Measurements from ENCODE around the gene ANKS4B. TPM values are rescaled to one million over a fixed set of nuclear protein-coding genes. Genes with fewer than 3 reads are reported as not detected.

ANKS4B gene
- total and polyA plus RNA-seq, 2 of the 8 experiments (the other 6 are each of a cell fraction or from before 2014, with no cell fraction given) = 0.06 to 0.15 TPM

Other genes starting within 250 kb of the ANKS4B start
- 0.71 and 0.78 TPM in 2 replicates for gene DNAH3, start 82.9 kb upstream of the ANKS4B start, total RNA-seq (2021; fragmentation: NEBNext Ultra II Directional; extraction: Animal tissue kit (Norgen Biotek cat#: 25700))
- gene DNAH3, start 82.9 kb upstream of the ANKS4B start, polyA plus RNA-seq (2011; rRNA removed) = 0.57 and 0.67 TPM in 2 replicates
- 29.1 and 32.4 TPM in 2 replicates for gene LDAF1, start 75.0 kb upstream of the ANKS4B start, total RNA-seq (2021; fragmentation: NEBNext Ultra II Directional; extraction: Animal tissue kit (Norgen Biotek cat#: 25700))
- 26.1 and 34.2 TPM in 2 replicates for gene LDAF1, start 75.0 kb upstream of the ANKS4B start, polyA plus RNA-seq (2011; rRNA removed)
- gene ZP2, start 22.1 kb upstream of the ANKS4B start, total RNA-seq (2021; fragmentation: NEBNext Ultra II Directional; extraction: Animal tissue kit (Norgen Biotek cat#: 25700)) = not detected in 2 replicates
- not detected in 2 replicates for gene ZP2, start 22.1 kb upstream of the ANKS4B start, polyA plus RNA-seq (2011; rRNA removed)
- 12.9 and 14.3 TPM in 2 replicates for gene CRYM, start 44.6 kb downstream of the ANKS4B start, total RNA-seq (2021; fragmentation: NEBNext Ultra II Directional; extraction: Animal tissue kit (Norgen Biotek cat#: 25700))
- gene CRYM, start 44.6 kb downstream of the ANKS4B start, polyA plus RNA-seq (2011; rRNA removed) = 40.4 and 47.3 TPM in 2 replicates

All from H1 (cell line).